HL-60 (cell line): ENCODE data around the gene ZBTB25.

Experiments used
- DNase-seq, 2 experiments: peaks; one replicate each; pipeline ENCODE4 v3.0.0-alpha.2; 2010 to 2020; ENCODE audit warnings: low read depth in 1 of 2, low spot score in 1 of 2
- H3K27ac ChIP-seq: fragments of 250-450 bp; sonication (Bioruptor Pico); replicated peaks from 2 replicates; pipeline ENCODE4 v1.5.1; 2020; ENCODE audit warnings: mild to moderate bottlenecking, moderate library complexity
- H3K27me3 ChIP-seq: fragments of 250-450 bp; sonication (Bioruptor Pico); 2 replicates; pipeline ENCODE4 v1.5.1; 2021; ENCODE audit warnings: mild to moderate bottlenecking, moderate library complexity; ENCODE audit not compliant: insufficient read depth, poor library complexity, severe bottlenecking
- H3K4me3 ChIP-seq: replicated peaks from 2 replicates; pipeline ENCODE4 v1.5.1; 2011; ENCODE audit warnings: mild to moderate bottlenecking, control low read depth, low read length; ENCODE audit not compliant: insufficient read depth
- GABPA ChIP-seq: IDR thresholded peaks from 2 replicates; pipeline ENCODE4 v1.6.1; 2012; ENCODE audit warnings: low read depth
- POLR2AphosphoS5 ChIP-seq: IDR thresholded peaks from 2 replicates; pipeline ENCODE4 v1.6.1; 2012; ENCODE audit warnings: low read depth
- SPI1 ChIP-seq: IDR thresholded peaks from 2 replicates; pipeline ENCODE4 v1.6.1; 2012; ENCODE audit warnings: low read depth, mild to moderate bottlenecking, borderline replicate concordance
- long read RNA-seq: library from polyadenylated mRNA; unstranded; transcript quantifications from one replicate; pipeline ENCODE4 v2.0.0, GENCODE V29; 2020
- TF ChIP-seq, protein P1 (sequence below): IDR thresholded peaks from one replicate; pipeline ENCODE4 v1.5.1; 2011; ENCODE audit warnings: low read length, control low read depth, inconsistent platforms; ENCODE audit not compliant: insufficient read depth
- TF ChIP-seq, protein P2 (sequence below): IDR thresholded peaks from 2 replicates; pipeline ENCODE4 v1.6.1; 2012; ENCODE audit warnings: low read depth; ENCODE audit not compliant: insufficient replicate concordance

Gene ZBTB25, protein sequence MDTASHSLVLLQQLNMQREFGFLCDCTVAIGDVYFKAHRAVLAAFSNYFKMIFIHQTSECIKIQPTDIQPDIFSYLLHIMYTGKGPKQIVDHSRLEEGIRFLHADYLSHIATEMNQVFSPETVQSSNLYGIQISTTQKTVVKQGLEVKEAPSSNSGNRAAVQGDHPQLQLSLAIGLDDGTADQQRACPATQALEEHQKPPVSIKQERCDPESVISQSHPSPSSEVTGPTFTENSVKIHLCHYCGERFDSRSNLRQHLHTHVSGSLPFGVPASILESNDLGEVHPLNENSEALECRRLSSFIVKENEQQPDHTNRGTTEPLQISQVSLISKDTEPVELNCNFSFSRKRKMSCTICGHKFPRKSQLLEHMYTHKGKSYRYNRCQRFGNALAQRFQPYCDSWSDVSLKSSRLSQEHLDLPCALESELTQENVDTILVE
- long read RNA-seq, full-length matches to known transcripts, result 1 of 15 reads
- long read RNA-seq, partial matches to known transcripts, result 2 of 15 reads
- long read RNA-seq, other reads (novel, unspliced or antisense), result 12 of 15 reads

DNA sequence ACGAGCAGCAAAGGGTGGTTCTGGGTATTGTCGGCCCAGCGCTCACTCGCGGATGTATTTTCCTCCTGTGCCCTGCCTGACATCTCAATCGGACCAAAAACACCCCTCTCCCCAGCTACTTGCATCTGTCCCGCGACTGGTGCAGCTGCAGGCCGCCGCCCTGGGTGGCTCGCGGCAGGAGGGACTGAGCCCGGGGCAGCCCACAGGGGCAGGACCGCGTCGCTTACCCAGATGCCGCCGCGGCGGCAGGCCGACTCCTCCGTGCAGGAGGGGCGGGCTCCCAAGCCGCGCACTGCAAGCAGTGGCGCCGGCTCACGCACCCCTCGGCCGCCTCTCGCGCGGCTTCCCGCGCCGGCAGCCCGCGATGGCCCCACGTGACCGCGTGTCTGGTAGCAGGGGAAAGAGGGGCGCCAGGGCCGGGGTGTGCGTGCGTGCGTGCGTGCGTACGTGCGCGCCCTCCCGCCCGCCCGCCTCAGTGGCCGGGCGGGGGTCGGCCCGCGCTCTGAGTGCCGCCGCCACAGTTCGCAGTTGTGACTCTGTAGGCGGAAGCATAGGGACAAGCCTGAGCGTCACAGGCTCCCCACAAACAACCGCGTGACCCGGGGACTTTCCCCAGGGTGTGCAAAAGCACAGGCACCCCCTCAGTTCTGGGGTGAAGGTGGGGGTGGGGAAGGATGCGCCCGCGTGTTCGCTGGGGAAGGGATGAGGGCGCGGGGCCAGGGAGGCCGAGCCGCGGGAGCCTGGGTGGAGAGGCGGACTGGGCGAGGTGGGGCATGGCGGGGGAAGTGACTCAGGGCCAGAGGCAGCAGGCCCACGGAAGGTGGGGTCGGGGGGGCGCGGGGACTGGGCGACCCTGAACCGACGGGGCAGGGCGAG is at the start of gene ZBTB25:
Gene ZBTB25 (minus strand): TSS at position 405 of the 876 bp plus-strand sequence. CDS start 13,305 bp downstream, outside the sequence.
- peak within 1 kb of the TSS; percentile 62 for H3K4me3 ChIP-seq
- TF ChIP-seq, protein P1, sequence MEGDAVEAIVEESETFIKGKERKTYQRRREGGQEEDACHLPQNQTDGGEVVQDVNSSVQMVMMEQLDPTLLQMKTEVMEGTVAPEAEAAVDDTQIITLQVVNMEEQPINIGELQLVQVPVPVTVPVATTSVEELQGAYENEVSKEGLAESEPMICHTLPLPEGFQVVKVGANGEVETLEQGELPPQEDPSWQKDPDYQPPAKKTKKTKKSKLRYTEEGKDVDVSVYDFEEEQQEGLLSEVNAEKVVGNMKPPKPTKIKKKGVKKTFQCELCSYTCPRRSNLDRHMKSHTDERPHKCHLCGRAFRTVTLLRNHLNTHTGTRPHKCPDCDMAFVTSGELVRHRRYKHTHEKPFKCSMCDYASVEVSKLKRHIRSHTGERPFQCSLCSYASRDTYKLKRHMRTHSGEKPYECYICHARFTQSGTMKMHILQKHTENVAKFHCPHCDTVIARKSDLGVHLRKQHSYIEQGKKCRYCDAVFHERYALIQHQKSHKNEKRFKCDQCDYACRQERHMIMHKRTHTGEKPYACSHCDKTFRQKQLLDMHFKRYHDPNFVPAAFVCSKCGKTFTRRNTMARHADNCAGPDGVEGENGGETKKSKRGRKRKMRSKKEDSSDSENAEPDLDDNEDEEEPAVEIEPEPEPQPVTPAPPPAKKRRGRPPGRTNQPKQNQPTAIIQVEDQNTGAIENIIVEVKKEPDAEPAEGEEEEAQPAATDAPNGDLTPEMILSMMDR, result no peak
- no peak for TF ChIP-seq SPI1
- TF ChIP-seq POLR2AphosphoS5, result peak; percentile 68
- DNase-seq, result peak; percentile 68 to 79
- peak within 1 kb of the TSS; percentile 98 for H3K27ac ChIP-seq
- H3K27me3 ChIP-seq, result no peaks in the 10 kb centered on the region

DNA sequence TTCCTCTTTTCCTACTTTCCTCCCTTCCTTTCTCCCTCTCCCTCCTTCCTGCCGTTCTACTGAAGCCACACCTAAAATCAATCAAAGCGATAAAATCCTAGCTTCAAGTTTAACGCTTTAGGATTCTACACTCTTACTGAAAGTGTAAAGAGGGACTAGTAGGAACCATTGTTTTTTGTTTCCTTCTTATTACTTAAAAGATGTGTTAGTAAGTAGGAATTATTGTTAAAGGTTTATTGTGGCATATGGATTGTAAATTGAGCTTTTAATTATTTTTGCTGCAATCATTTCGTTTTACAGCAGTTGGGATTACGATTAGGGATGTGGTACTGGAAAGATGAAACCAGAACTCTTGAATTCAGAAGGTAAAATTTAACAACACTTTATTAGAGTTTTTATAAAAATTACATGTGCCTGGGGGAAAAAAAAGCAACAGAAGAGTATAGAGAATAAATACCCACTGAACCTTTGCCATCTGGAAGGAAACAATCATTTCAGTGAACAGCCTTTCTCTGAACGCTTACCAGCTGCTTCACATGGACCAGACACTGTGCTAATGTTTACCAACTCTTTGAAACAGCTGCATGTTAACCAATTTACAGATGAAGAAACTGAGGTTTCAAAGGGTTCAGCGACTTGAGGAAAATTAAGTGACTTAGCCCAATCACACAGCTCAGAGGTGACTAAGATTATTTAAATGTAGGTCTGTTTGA is 47.1 kb upstream of the ZBTB25 start:
- peaks cover 4% of the 10 kb centered on the region for H3K27me3 ChIP-seq
- TF ChIP-seq GABPA (no peak), SPI1 (no peak), POLR2AphosphoS5 (no peak)
- TF ChIP-seq, protein P2, sequence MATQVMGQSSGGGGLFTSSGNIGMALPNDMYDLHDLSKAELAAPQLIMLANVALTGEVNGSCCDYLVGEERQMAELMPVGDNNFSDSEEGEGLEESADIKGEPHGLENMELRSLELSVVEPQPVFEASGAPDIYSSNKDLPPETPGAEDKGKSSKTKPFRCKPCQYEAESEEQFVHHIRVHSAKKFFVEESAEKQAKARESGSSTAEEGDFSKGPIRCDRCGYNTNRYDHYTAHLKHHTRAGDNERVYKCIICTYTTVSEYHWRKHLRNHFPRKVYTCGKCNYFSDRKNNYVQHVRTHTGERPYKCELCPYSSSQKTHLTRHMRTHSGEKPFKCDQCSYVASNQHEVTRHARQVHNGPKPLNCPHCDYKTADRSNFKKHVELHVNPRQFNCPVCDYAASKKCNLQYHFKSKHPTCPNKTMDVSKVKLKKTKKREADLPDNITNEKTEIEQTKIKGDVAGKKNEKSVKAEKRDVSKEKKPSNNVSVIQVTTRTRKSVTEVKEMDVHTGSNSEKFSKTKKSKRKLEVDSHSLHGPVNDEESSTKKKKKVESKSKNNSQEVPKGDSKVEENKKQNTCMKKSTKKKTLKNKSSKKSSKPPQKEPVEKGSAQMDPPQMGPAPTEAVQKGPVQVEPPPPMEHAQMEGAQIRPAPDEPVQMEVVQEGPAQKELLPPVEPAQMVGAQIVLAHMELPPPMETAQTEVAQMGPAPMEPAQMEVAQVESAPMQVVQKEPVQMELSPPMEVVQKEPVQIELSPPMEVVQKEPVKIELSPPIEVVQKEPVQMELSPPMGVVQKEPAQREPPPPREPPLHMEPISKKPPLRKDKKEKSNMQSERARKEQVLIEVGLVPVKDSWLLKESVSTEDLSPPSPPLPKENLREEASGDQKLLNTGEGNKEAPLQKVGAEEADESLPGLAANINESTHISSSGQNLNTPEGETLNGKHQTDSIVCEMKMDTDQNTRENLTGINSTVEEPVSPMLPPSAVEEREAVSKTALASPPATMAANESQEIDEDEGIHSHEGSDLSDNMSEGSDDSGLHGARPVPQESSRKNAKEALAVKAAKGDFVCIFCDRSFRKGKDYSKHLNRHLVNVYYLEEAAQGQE, result no peak
- TF ChIP-seq, protein P1, result no peak
- no peak overlapping the region for H3K4me3 ChIP-seq
- no peak for DNase-seq
- H3K27ac ChIP-seq, result no peak overlapping the region

DNA sequence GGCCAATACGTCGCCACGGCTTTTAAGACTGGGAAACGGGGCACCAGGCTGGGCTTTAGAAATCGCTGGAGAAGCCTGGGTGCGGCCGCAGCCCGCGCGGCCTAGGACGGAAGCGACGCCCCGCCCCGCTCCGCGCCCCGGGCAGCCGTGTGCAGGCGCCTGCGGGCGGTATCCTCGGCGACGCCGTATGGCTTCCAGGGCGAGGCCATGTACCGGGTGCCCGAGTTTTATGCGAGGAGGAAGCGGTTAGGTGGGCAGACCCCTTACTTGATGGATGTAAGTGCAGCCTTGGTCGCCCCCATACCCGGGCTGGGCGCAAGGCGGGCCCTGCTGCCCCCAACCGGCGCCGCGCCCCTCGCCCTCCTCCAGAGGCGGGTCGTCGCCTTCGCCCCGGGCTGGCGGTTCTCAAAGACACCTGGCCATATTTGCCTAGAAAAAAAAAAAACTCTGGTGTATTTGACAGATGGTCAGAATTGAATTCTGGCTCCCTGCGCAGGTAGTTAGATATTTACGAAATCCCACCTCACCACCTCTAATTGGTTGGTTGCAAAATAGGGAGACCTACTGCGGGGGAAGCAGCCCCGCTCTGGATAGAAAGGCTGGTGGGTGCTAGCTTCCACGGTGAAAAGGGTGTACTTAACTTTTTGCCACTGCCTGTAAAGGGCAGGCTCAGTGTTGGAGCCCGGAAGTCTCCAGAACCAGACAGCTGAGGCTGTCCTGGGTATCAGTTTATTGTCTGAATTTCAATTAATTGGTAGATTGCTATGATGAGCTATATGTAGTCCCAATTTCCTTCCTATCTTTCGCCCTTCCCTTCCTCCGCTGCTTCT is 46.4 kb upstream of the ZBTB25 start, which contains the start of gene PPP1R36:
Gene PPP1R36 (plus strand): TSS at position 171 of the 830 bp plus-strand sequence. CDS start 37 bp downstream, at position 208.
- DNase-seq, result peak in 1 of 2 experiments; percentile 8
- no peak for TF ChIP-seq SPI1
- Histone ChIP-seq H3K27ac (no peak within 1 kb of the TSS), H3K4me3 (no peak within 1 kb of the TSS; the same call in 1 of the 2 replicates), H3K27me3 (peaks cover 4% of the 10 kb centered on the region)

DNA sequence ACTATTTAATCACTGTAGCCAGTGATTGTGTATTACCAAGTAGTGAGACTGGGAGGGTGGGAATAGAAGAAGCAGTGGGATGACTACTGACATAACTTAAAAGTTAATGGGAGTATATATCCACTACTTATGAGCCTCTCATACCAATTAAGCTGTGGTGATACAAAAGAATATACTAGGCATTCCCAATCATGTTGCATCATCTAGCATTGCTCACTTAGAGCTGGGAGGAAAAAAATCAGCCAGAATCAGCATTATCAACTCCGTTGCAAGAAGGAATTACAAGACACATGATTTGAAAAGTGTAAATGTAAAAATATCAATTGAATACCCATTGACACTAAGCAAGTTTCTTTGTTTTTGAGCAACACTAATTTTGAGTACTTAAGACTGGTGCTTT is 45.4 kb upstream of the ZBTB25 start:
- H3K4me3 ChIP-seq, result no peak overlapping the region
- H3K27ac ChIP-seq, result no peak overlapping the region
- peaks cover 4% of the 10 kb centered on the region for H3K27me3 ChIP-seq
- DNase-seq, result no peak
- TF ChIP-seq, protein P2, result no peak
- TF ChIP-seq POLR2AphosphoS5, result no peak
- no peak for TF ChIP-seq SPI1
- no peak for TF ChIP-seq GABPA
- TF ChIP-seq, protein P1, result no peak
